HFFc6 (cell line): Measurements from ENCODE around the gene STK32A. TPM values are rescaled to one million over a fixed set of nuclear protein-coding genes. Genes with fewer than 3 reads are reported as not detected.

Experiments
- DNase-seq: peaks from one replicate; pipeline ENCODE4 v3.0.0-alpha.2; 2018
- H3K27ac Mint-ChIP-seq: 2 replicates; pipeline ENCODE4 v1.8.0; 2020; ENCODE audit warnings: mild to moderate bottlenecking, mixed read lengths
- H3K27me3 Mint-ChIP-seq: 2 replicates; pipeline ENCODE4 v1.8.0; 2021; ENCODE audit warnings: mild to moderate bottlenecking, moderate library complexity, mixed read lengths; ENCODE audit not compliant: insufficient read depth
- H3K36me3 Mint-ChIP-seq: 2 replicates; pipeline ENCODE4 v1.8.0; 2021; ENCODE audit warnings: low read depth, mixed read lengths
- H3K4me1 Mint-ChIP-seq: 2 replicates; pipeline ENCODE4 v1.8.0; 2020; ENCODE audit warnings: low read depth, mixed read lengths
- H3K4me3 Mint-ChIP-seq: 2 replicates; pipeline ENCODE4 v1.8.0; 2020; ENCODE audit warnings: mild to moderate bottlenecking, moderate library complexity, mixed read lengths
- H3K9me3 Mint-ChIP-seq: 2 replicates; pipeline ENCODE4 v1.8.0; 2020; ENCODE audit warnings: mild to moderate bottlenecking, mixed read lengths
- CTCF ChIP-seq: fragments of 200-600 bp; sonication (generic); IDR thresholded peaks from 2 replicates; pipeline ENCODE4 v1.5.0; 2021; ENCODE audit warnings: antibody characterized with exemption, mild to moderate bottlenecking
- total RNA-seq, 6 experiments: library from RNA; stranded (reverse); fragmentation: NEBNext Ultra II Directional; extraction: Animal tissue kit (Norgen Biotek cat#: 25700); gene quantifications; 2 replicates in 1 of 6; 3 replicates in 5 of 6; pipeline ENCODE4 v1.2.3, GENCODE V29; 2021

STK32A gene
- total RNA-seq, 6 experiments from 2014 or later: 0.21 to 1.4 (median 0.91) TPM

GRCh38 chr5:147400126-147400809, 165.4 kb downstream of the STK32A start:
- Mint-ChIP-seq H3K27ac (no peak overlapping the region), H3K9me3 (no peaks in the 10 kb centered on the region), H3K4me3 (no peak overlapping the region), H3K27me3 (peaks cover 2% of the 10 kb centered on the region; the same call in 1 of the 2 replicates), H3K36me3 (peaks cover 24% of the 10 kb centered on the region), H3K4me1 (peaks cover 36% of the 10 kb centered on the region)
- TF ChIP-seq CTCF: no peak
- no peak for DNase-seq

GRCh38 chr5:147400881-147401280, 166.1 kb downstream of the STK32A start:
- Mint-ChIP-seq H3K4me1 (peaks cover 41% of the 10 kb centered on the region), H3K27me3 (peaks cover 2% of the 10 kb centered on the region), H3K36me3 (peaks cover 24% of the 10 kb centered on the region), H3K27ac (no peak overlapping the region), H3K4me3 (no peak overlapping the region), H3K9me3 (no peaks in the 10 kb centered on the region)
- no peak for DNase-seq
- no peak for TF ChIP-seq CTCF

GRCh38 chr5:147403651-147404640, 169.1 kb downstream of the STK32A start:
- no peak for TF ChIP-seq CTCF
- peak overlapping the region; percentile 99 for H3K27ac Mint-ChIP-seq
- peaks cover 29% of the 10 kb centered on the region for H3K36me3 Mint-ChIP-seq
- H3K4me1 Mint-ChIP-seq: peaks cover 57% of the 10 kb centered on the region
- peak; percentile 96 for DNase-seq
- H3K27me3 Mint-ChIP-seq: peaks cover 2% of the 10 kb centered on the region
- no peaks in the 10 kb centered on the region for H3K9me3 Mint-ChIP-seq
- peak overlapping the region; percentile 76 for H3K4me3 Mint-ChIP-seq

- H3K4me3 Mint-ChIP-seq: peak overlapping the region; percentile 76
- H3K27me3 Mint-ChIP-seq: peaks cover 2% of the 10 kb centered on the region
- DNase-seq: no peak
- peaks cover 29% of the 10 kb centered on the region for H3K36me3 Mint-ChIP-seq
- no peaks in the 10 kb centered on the region for H3K9me3 Mint-ChIP-seq
- no peak for TF ChIP-seq CTCF
- H3K27ac Mint-ChIP-seq: peak overlapping the region; percentile 99
- peaks cover 57% of the 10 kb centered on the region for H3K4me1 Mint-ChIP-seq
Observed at GRCh38 chr5:147404706-147405105, 169.9 kb downstream of the STK32A start.

- Mint-ChIP-seq H3K4me3 (no peak overlapping the region), H3K9me3 (no peaks in the 10 kb centered on the region), H3K27me3 (peaks cover 2% of the 10 kb centered on the region), H3K4me1 (peaks cover 55% of the 10 kb centered on the region), H3K36me3 (peaks cover 21% of the 10 kb centered on the region), H3K27ac (peak overlapping the region; percentile 33; the same call in 1 of the 2 replicates)
- DNase-seq: no peak
- no peak for TF ChIP-seq CTCF
Observed at GRCh38 chr5:147406636-147407035, 171.8 kb downstream of the STK32A start.
